Brain microvascular endothelial cell (primary cell): ENCODE measurements around the gene KDM5D.

Experiments
- DNase-seq: peaks from one replicate; pipeline ENCODE4 v3.0.0-alpha.2; 2020
- H3K27ac ChIP-seq: fragments of 250-450 bp; sonication (Bioruptor Pico); 2 replicates; pipeline ENCODE4 v1.5.1; 2020; ENCODE audit warnings: mild to moderate bottlenecking, moderate library complexity
- H3K27me3 ChIP-seq: fragments of 250-450 bp; sonication (Bioruptor Pico); replicated peaks from 2 replicates; pipeline ENCODE4 v1.5.1; 2020; ENCODE audit warnings: mild to moderate bottlenecking
- H3K36me3 ChIP-seq: fragments of 250-450 bp; sonication (Bioruptor Pico); replicated peaks from 2 replicates; pipeline ENCODE4 v1.5.1; 2020; ENCODE audit warnings: mild to moderate bottlenecking
- H3K4me3 ChIP-seq: 2 replicates; pipeline ENCODE4 v1.5.1; 2011; ENCODE audit warnings: low read depth, mild to moderate bottlenecking, control low read depth, low read length, moderate library complexity
- in situ Hi-C: cut with HindIII; loops from 2 replicates; pipeline ENCODE4 v1.10.0; 2017; ENCODE audit warnings: low sequenced_read_pairs, low pct_ligation_motif_present
- TF ChIP-seq, protein P1 (sequence below): IDR thresholded peaks from 2 replicates; pipeline ENCODE4 v1.5.1; 2011; ENCODE audit warnings: low read depth, mild to moderate bottlenecking, moderate library complexity, low read length, control low read depth, inconsistent platforms; ENCODE audit errors: missing control alignments

The KDM5D gene

DNA sequence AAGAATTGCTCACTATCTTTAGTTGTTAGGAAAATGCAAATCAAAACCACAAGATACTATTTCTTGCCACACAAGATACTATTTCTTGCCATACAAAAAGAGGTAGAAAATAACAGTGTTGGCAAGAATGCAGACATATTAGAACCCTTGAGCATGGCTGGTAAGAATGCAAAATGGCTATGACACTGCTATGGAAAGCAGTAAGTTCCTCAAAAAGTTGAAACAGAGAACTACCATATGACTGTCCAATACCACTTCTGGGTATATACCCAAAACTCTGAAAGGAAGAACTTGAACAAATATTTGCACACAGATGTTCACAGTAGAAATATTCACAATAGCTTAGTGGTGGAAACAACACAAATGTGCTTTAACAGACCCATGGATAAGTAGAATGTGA lies 26.6 kb downstream of the KDM5D start:
- Histone ChIP-seq H3K36me3 (no peaks in the 10 kb centered on the region), H3K27ac (no peak overlapping the region), H3K4me3 (no peak overlapping the region), H3K27me3 (no peaks in the 10 kb centered on the region)
- no peak for DNase-seq
- TF ChIP-seq, protein P1, sequence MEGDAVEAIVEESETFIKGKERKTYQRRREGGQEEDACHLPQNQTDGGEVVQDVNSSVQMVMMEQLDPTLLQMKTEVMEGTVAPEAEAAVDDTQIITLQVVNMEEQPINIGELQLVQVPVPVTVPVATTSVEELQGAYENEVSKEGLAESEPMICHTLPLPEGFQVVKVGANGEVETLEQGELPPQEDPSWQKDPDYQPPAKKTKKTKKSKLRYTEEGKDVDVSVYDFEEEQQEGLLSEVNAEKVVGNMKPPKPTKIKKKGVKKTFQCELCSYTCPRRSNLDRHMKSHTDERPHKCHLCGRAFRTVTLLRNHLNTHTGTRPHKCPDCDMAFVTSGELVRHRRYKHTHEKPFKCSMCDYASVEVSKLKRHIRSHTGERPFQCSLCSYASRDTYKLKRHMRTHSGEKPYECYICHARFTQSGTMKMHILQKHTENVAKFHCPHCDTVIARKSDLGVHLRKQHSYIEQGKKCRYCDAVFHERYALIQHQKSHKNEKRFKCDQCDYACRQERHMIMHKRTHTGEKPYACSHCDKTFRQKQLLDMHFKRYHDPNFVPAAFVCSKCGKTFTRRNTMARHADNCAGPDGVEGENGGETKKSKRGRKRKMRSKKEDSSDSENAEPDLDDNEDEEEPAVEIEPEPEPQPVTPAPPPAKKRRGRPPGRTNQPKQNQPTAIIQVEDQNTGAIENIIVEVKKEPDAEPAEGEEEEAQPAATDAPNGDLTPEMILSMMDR: no peak
- in situ Hi-C loops: no loop called here

DNA sequence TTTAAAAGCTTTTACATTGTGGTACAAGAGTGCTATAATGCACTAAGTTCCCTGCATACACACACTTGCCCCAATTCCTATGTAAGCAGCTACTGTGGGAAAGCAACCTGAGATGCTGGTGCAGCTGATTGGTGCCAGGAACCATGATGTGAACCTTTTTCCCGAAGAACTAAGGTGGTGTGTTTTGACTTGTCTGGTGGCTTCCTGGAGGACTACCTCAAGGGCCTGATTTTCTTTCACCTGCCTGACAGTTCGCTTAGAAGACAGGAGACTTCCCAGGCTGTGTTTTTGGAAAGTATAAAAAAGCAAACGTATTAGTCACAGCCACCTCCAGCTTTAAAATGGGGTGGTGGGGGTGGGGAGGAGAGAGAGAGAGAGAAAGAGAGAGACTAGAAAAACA lies 27.4 kb downstream of the KDM5D start:
- Histone ChIP-seq H3K27me3 (no peaks in the 10 kb centered on the region), H3K27ac (no peak overlapping the region), H3K36me3 (no peaks in the 10 kb centered on the region), H3K4me3 (no peak overlapping the region)
- in situ Hi-C loops: no loop called here
- DNase-seq: no peak
- TF ChIP-seq, protein P1: no peak

DNA sequence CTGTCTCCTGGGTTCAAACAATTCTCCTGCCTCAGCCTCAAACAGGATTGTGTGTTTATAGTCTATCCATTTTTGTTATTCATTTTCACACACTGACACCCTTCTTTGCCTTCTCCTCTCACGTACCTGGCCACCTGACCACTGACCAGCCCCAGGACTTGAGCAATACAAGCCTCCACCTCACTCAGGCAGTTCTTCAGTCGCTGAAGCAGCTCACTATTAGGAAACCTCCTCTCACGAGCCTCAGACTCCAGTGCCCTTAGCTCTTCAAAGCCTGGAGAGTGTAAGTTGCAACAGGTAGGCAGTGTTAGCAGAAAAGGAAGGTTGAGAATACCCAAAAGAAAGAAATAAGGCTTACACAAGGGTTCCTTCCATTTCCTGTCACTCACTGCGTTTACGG lies 29.3 kb downstream of the KDM5D start:
- Histone ChIP-seq H3K27ac (no peak overlapping the region), H3K27me3 (no peaks in the 10 kb centered on the region), H3K4me3 (no peak overlapping the region), H3K36me3 (no peaks in the 10 kb centered on the region)
- in situ Hi-C loops: no loop called here
- TF ChIP-seq, protein P1: no peak
- DNase-seq: no peak

DNA sequence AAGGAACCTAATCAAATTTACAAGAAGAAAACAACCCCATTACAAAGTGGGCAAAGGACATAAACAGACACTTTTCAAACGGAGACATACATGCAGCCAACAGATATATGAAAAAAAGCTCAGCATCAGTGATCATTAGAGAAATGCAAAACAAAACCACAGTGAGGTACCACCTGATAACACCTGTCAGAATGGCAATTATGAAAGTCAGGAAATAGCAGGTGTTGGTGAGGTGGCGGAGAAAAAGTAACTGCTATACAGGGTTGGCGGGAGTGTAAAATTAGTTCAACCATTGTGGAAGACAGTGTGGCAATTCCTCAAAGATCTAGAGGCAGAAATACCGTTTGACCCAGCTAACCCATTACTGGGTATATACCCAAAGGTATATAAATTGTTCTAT lies 31.1 kb downstream of the KDM5D start:
- TF ChIP-seq, protein P1: no peak
- H3K27ac ChIP-seq: no peak overlapping the region
- no peaks in the 10 kb centered on the region for H3K27me3 ChIP-seq
- H3K36me3 ChIP-seq: no peaks in the 10 kb centered on the region
- no peak for DNase-seq
- no peak overlapping the region for H3K4me3 ChIP-seq
- in situ Hi-C loops: no loop called here

GRCh38 chrY:19706273-19706672 lies 38.3 kb downstream of the KDM5D start:
- in situ Hi-C loops: no loop called here
- TF ChIP-seq, protein P1: no peak
- no peaks in the 10 kb centered on the region for H3K27me3 ChIP-seq
- H3K4me3 ChIP-seq: no peak overlapping the region
- no peak overlapping the region for H3K27ac ChIP-seq
- DNase-seq: no peak
- H3K36me3 ChIP-seq: no peaks in the 10 kb centered on the region

- no peak overlapping the region for H3K4me3 ChIP-seq
- no peaks in the 10 kb centered on the region for H3K36me3 ChIP-seq
- in situ Hi-C loops: no loop called here
- H3K27me3 ChIP-seq: no peaks in the 10 kb centered on the region
- TF ChIP-seq, protein P1: no peak
- DNase-seq: no peak
- no peak overlapping the region for H3K27ac ChIP-seq
These were observed 46.0 kb downstream of the KDM5D start for GRCh38 chrY:19698495-19698894.
